Pulmonary artery endothelial cell (primary cell): Measurements from ENCODE around the gene HIVEP1. TPM values are rescaled to one million over a fixed set of nuclear protein-coding genes. Genes with fewer than 3 reads are reported as not detected.

Source experiments
- DNase-seq: peaks from one replicate; pipeline ENCODE4 v3.0.0-alpha.2; 2011; ENCODE audit warnings: low read depth, low spot score
- total RNA-seq: library from RNA; depleted of rRNA; stranded (reverse); fragments of >200 nt; gene quantifications from 2 replicates; pipeline ENCODE4 v1.2.3, GENCODE V29; 2014

HIVEP1 gene
- total RNA-seq, 1 donor from 2014 or later, result 11.0 TPM

GRCh38 chr6:12182676-12183075 lies 170.6 kb downstream of the HIVEP1 start:
- DNase-seq, result no peak

GRCh38 chr6:12185081-12185673 lies 173.1 kb downstream of the HIVEP1 start:
- no peak for DNase-seq

- DNase-seq, result no peak
These were observed 174.4 kb downstream of the HIVEP1 start for GRCh38 chr6:12186528-12186927.

GRCh38 chr6:12189150-12189549 lies 177.0 kb downstream of the HIVEP1 start:
- no peak for DNase-seq

GRCh38 chr6:12189661-12190060 lies 177.5 kb downstream of the HIVEP1 start:
- DNase-seq, result no peak

- DNase-seq, result no peak
These were observed 178.1 kb downstream of the HIVEP1 start for GRCh38 chr6:12190252-12190651.

- DNase-seq, result peak; percentile 10
These were observed 184.3 kb downstream of the HIVEP1 start for GRCh38 chr6:12196326-12196936.

GRCh38 chr6:12198851-12199250 lies 186.7 kb downstream of the HIVEP1 start:
- no peak for DNase-seq

GRCh38 chr6:12200015-12200564 lies 188.0 kb downstream of the HIVEP1 start:
- DNase-seq, result no peak

- DNase-seq, result no peak
These were observed 188.6 kb downstream of the HIVEP1 start for GRCh38 chr6:12200761-12201160.

GRCh38 chr6:12203001-12203400 lies 190.9 kb downstream of the HIVEP1 start:
- DNase-seq, result no peak

GRCh38 chr6:12208190-12208589 lies 196.1 kb downstream of the HIVEP1 start:
- DNase-seq, result no peak

GRCh38 chr6:12208673-12209072 lies 196.6 kb downstream of the HIVEP1 start:
- no peak for DNase-seq

Other genes starting within 250 kb of the HIVEP1 start
- gene ADTRP, start 233.5 kb upstream of the HIVEP1 start, total RNA-seq, result 5.9 and 13.2 TPM in 2 replicates